Embryonic facial prominence (tissue), 1 donor: ENCODE measurements around the gene ZNF225.
"Not testable (repeated sequence)": the region's sequence is repeated elsewhere in the genome, so short reads cannot be mapped to it uniquely, and the experiment has no call there.

Source experiments
- DNase-seq: peaks from one replicate; pipeline ENCODE4 v3.0.0-alpha.2; 2016; ENCODE audit errors: extremely low spot score

Gene ZNF225

GRCh38 chr19:44163789-44164188, 50.6 kb downstream of the ZNF225 start:
- no peak for DNase-seq

- no peak for DNase-seq
Measured at GRCh38 chr19:44164327-44164672, 51.1 kb downstream of the ZNF225 start.

GRCh38 chr19:44164673-44165512, 51.7 kb downstream of the ZNF225 start, which contains the start of gene ZNF226:
Gene ZNF226 (plus strand): TSS chr19:44165100. CDS start chr19:44170081, 4,981 bp downstream.
- DNase-seq: peak; percentile 99

- not testable (repeated sequence) for DNase-seq
Measured at GRCh38 chr19:44170660-44171059, 57.5 kb downstream of the ZNF225 start.

GRCh38 chr19:44176590-44176989, 63.4 kb downstream of the ZNF225 start:
- DNase-seq: no peak

GRCh38 chr19:44180968-44181367, 67.8 kb downstream of the ZNF225 start:
- DNase-seq: no peak

GRCh38 chr19:44182145-44182544, 68.9 kb downstream of the ZNF225 start:
- DNase-seq: no peak
